Spleen (tissue), 11 donors: ENCODE data around the gene TLR9. TPM values are rescaled to one million over a fixed set of nuclear protein-coding genes. Genes with fewer than 3 reads are reported as not detected.

ENCODE experiments used
- DNase-seq: peaks from one replicate; pipeline ENCODE4 v3.0.0-alpha.2; 2020
- H3K27ac ChIP-seq, 8 donors: fragments of 200-600 bp; sonication (generic) in 7 of 8; 1 replicate in 4 of 8; 2 replicates in 4 of 8; pipeline versions ENCODE4 v1.5.0 to v1.8.0; 2016 to 2021; ENCODE audit warnings: inconsistent platforms in 4 of 8, mild to moderate bottlenecking in 4 of 8, moderate library complexity in 1 of 8
- H3K27me3 ChIP-seq, 7 donors: fragments of 200-600 bp; sonication (generic) in 6 of 7; replicated peaks in 1 of 7; 1 replicate in 4 of 7; 2 replicates in 3 of 7; pipeline versions ENCODE4 v1.5.0 to v1.8.0; 2016 to 2021; ENCODE audit warnings: inconsistent platforms in 3 of 7, mild to moderate bottlenecking in 1 of 7
- H3K36me3 ChIP-seq, 6 donors: fragments of 200-600 bp; sonication (generic) in 5 of 6; 1 replicate in 4 of 6; 2 replicates in 2 of 6; pipeline versions ENCODE4 v1.5.0 to v1.8.0; 2016 to 2021; ENCODE audit warnings: inconsistent platforms in 2 of 6
- H3K4me1 ChIP-seq, 6 donors: fragments of 200-600 bp; sonication (generic) in 5 of 6; 1 replicate in 3 of 6; 2 replicates in 3 of 6; pipeline versions ENCODE4 v1.5.0 to v1.8.0; 2016 to 2021; ENCODE audit warnings: inconsistent platforms in 3 of 6
- H3K4me3 ChIP-seq, 8 donors: fragments of 200-600 bp; sonication (generic) in 7 of 8; 1 replicate in 4 of 8; 2 replicates in 4 of 8; pipeline versions ENCODE4 v1.5.0 to v1.8.0; 2016 to 2021; ENCODE audit warnings: inconsistent platforms in 4 of 8, mild to moderate bottlenecking in 4 of 8, moderate library complexity in 2 of 8
- H3K9me3 ChIP-seq, 8 donors: fragments of 200-600 bp; sonication (generic) in 7 of 8; 1 replicate in 4 of 8; 2 replicates in 4 of 8; pipeline versions ENCODE4 v1.5.0 to v1.8.0; 2016 to 2021; ENCODE audit warnings: inconsistent platforms in 4 of 8
- CTCF ChIP-seq, 11 experiments: fragments of 200-600 bp in 7 of 11; fragments of 450-650 bp in 4 of 11; sonication (generic) in 4 of 11; IDR thresholded peaks in 8 of 11; conservative IDR thresholded peaks in 3 of 11; 1 replicate in 7 of 11; 2 replicates in 4 of 11; pipeline versions ENCODE4 v1.4.0 to v1.8.0; 2016 to 2021; ENCODE audit warnings: antibody characterized with exemption in 11 of 11, inconsistent platforms in 4 of 11, mild to moderate bottlenecking in 1 of 11
- POLR2A ChIP-seq, 3 donors: fragments of 450-650 bp; IDR thresholded peaks; one replicate each; pipeline ENCODE4 v1.5.1; 2017; ENCODE audit warnings: antibody characterized with exemption in 3 of 3, mild to moderate bottlenecking in 1 of 3
- POLR2AphosphoS5 ChIP-seq, 3 donors: sonication (generic); formaldehyde crosslinking; IDR thresholded peaks; one replicate each; pipeline ENCODE4 v1.5.1; 2017; ENCODE audit warnings: antibody characterized with exemption in 3 of 3
- WGBS, 5 donors: extraction: QIAGEN DNeasy Blood & Tissue Kit in 3 of 5; methylation state at CpG; one replicate each; pipeline versions ENCODE4 v1.1.5 to v1.1.7; 2013 to 2018; 5-methylcytosine and 5-hydroxymethylcytosine counted together
- intact Hi-C: fragments of 100-400 bp; cut with DNase I; formaldehyde crosslinking; loops from one replicate; pipeline ENCODE4 v1.15.0; 2023; ENCODE audit warnings: low total_unique reads
- polyA plus RNA-seq, 3 donors: library from polyadenylated mRNA; stranded (reverse); fragments of 200-250 nt; gene quantifications; one replicate each; pipeline ENCODE4 v1.2.1, GENCODE V29; 2013
- total RNA-seq, 7 donors: library from RNA; depleted of rRNA in 3 of 7; stranded (reverse); fragments of >200 nt in 3 of 7; fragmentation: NEBNext Ultra II Directional in 4 of 7; extraction: Animal tissue kit (Norgen Biotek cat#: 25700) in 4 of 7; gene quantifications; one replicate each; pipeline versions ENCODE4 v1.1.0 to v1.2.1, GENCODE V29; 2016 to 2021
- donor health status: healthy with polysubstance abuse.
- donor health status: DM: no; HTN: no; CAD: no; lungs with moderate emphysema.
- donor health status: DM: no; HTN: no; CAD: no.
- donor health status: Bipolar disorder and iron deficiency.
- donor health status: healthy.
- donor health status: DM: no; HTN: no; CAD: no.
- donor health status: DM: yes; HTN: yes; CAD: no.

Gene TLR9
- total and polyA plus RNA-seq, 10 donors: 0.55 to 7.7 (median 3.8) TPM; not detected in 1

- Histone ChIP-seq H3K4me1 (peaks cover 19 to 79% (median 32%) of the 10 kb centered on the region in 6 donors), H3K4me3 (no peak overlapping the region), H3K27me3 (no peaks in the 10 kb centered on the region), H3K27ac (peak overlapping the region in 1 of 8 donors; percentile 87), H3K36me3 (peaks cover 0 to 98% (median 77%) of the 10 kb centered on the region in 6 donors), H3K9me3 (no peaks in the 10 kb centered on the region)
- TF ChIP-seq POLR2A (IDR thresholded peaks at IDR 0.05) (no peak), POLR2AphosphoS5 (IDR thresholded peaks at IDR 0.05) (peak in 2 of 3 donors; percentile 34 to 53)
- no peak for DNase-seq
- 77 to 87% (median 85%) methylated on average over 4 of the region's 4 CpGs for WGBS, 5 donors
- intact Hi-C loops: no loop called here
These were observed 31.2 kb upstream of the TLR9 start for GRCh38 chr3:52256622-52257021.

GRCh38 chr3:52256159-52256558 is 30.7 kb upstream of the TLR9 start:
- H3K27me3 ChIP-seq: no peaks in the 10 kb centered on the region
- WGBS, 5 donors: 87 to 95% (median 94%) methylated on average over 3 of the region's 3 CpGs
- no peaks in the 10 kb centered on the region for H3K9me3 ChIP-seq
- no peak for DNase-seq
- no peak overlapping the region for H3K4me3 ChIP-seq
- TF ChIP-seq POLR2AphosphoS5 (IDR thresholded peaks at IDR 0.05) (no peak), CTCF (IDR thresholded peaks at IDR 0.05 in 8 of 11, conservative IDR thresholded peaks at IDR 0.05 in 3 of 11) (no peak), POLR2A (IDR thresholded peaks at IDR 0.05) (no peak)
- intact Hi-C loops: no loop called here
- H3K4me1 ChIP-seq: peaks cover 19 to 79% (median 32%) of the 10 kb centered on the region in 6 donors
- H3K27ac ChIP-seq: peak overlapping the region in 1 of 8 donors; percentile 87
- H3K36me3 ChIP-seq: peaks cover 0 to 98% (median 76%) of the 10 kb centered on the region in 6 donors

- Histone ChIP-seq H3K9me3 (no peaks in the 10 kb centered on the region), H3K4me3 (no peak overlapping the region), H3K36me3 (peaks cover 0 to 98% (median 72%) of the 10 kb centered on the region in 6 donors), H3K27ac (peak overlapping the region in 6 of 8 donors; percentile 77 to 92 (median 87)), H3K27me3 (no peaks in the 10 kb centered on the region), H3K4me1 (peaks cover 19 to 80% (median 35%) of the 10 kb centered on the region in 6 donors)
- WGBS, 5 donors: 83 to 90% (median 87%) methylated on average over 9 of the region's 9 CpGs
- intact Hi-C loops: no loop called here
- TF ChIP-seq POLR2AphosphoS5 (IDR thresholded peaks at IDR 0.05) (no peak), POLR2A (IDR thresholded peaks at IDR 0.05) (no peak), CTCF (IDR thresholded peaks at IDR 0.05 in 8 of 11, conservative IDR thresholded peaks at IDR 0.05 in 3 of 11) (no peak)
- peak; percentile 68 for DNase-seq
These were observed 29.2 kb upstream of the TLR9 start for GRCh38 chr3:52254608-52255007.

GRCh38 chr3:52253314-52254304 is 28.2 kb upstream of the TLR9 start:
- 35 to 42% (median 39%) methylated on average over 6 to 12 of the region's 12 CpGs for WGBS, 5 donors
- no peak for TF ChIP-seq POLR2A (IDR thresholded peaks at IDR 0.05)
- peak; percentile 60 to 92 (median 86) for TF ChIP-seq POLR2AphosphoS5 (IDR thresholded peaks at IDR 0.05)
- Histone ChIP-seq H3K27me3 (no peaks in the 10 kb centered on the region), H3K4me3 (peak overlapping the region in 2 of 8 donors; percentile 5 to 11), H3K36me3 (peaks cover 0 to 98% (median 71%) of the 10 kb centered on the region in 6 donors), H3K9me3 (no peaks in the 10 kb centered on the region), H3K27ac (peak overlapping the region; percentile 76 to 92 (median 86)), H3K4me1 (peaks cover 19 to 90% (median 39%) of the 10 kb centered on the region in 6 donors)
- intact Hi-C loops: no loop called here
- DNase-seq: peak; percentile 94

GRCh38 chr3:52250122-52250521 is 24.7 kb upstream of the TLR9 start:
- H3K36me3 ChIP-seq: peaks cover 0 to 76% (median 41%) of the 10 kb centered on the region in 6 donors
- no peaks in the 10 kb centered on the region for H3K27me3 ChIP-seq
- 86 to 100% (median 96%) methylated on average over 1 of the region's 1 CpG; no CpG with 5 or more reads in 1 of the 5 donors for WGBS, 5 donors
- DNase-seq: no peak
- no peak overlapping the region for H3K4me3 ChIP-seq
- H3K27ac ChIP-seq: peak overlapping the region in 3 of 8 donors; percentile 87 to 97 (median 97)
- no peak for TF ChIP-seq CTCF (IDR thresholded peaks at IDR 0.05 in 8 of 11, conservative IDR thresholded peaks at IDR 0.05 in 3 of 11)
- H3K9me3 ChIP-seq: no peaks in the 10 kb centered on the region
- peaks cover 19 to 98% (median 63%) of the 10 kb centered on the region in 6 donors for H3K4me1 ChIP-seq
- intact Hi-C loops: no loop called here
